HEK293T (cell line): ENCODE data around the gene DYNLRB2.

Experiments
- ARNT ChIP-seq: fragments of 450-650 bp; IDR thresholded peaks from 2 replicates; pipeline ENCODE4 v1.6.1; 2017; ENCODE audit warnings: mild to moderate bottlenecking
- BHLHE40 ChIP-seq: fragments of 450-650 bp; IDR thresholded peaks from 2 replicates; pipeline ENCODE4 v1.6.1; 2016; ENCODE audit warnings: mild to moderate bottlenecking, moderate library complexity, borderline replicate concordance
- FOXA1 ChIP-seq: fragments of 450-650 bp; IDR thresholded peaks from 2 replicates; pipeline ENCODE4 v1.6.1; 2016; ENCODE audit warnings: mild to moderate bottlenecking
- FOXK2 ChIP-seq: fragments of 450-650 bp; IDR thresholded peaks from 2 replicates; pipeline ENCODE4 v1.6.1; 2016; ENCODE audit warnings: mild to moderate bottlenecking
- FOXM1 ChIP-seq: fragments of 450-650 bp; IDR thresholded peaks from 2 replicates; pipeline ENCODE4 v1.6.1; 2017; ENCODE audit warnings: mild to moderate bottlenecking, borderline replicate concordance
- HDGF ChIP-seq: fragments of 450-650 bp; IDR thresholded peaks from 2 replicates; pipeline ENCODE4 v1.6.1; 2017; ENCODE audit warnings: antibody characterized with exemption, borderline replicate concordance
- L3MBTL2 ChIP-seq: fragments of 450-650 bp; conservative IDR thresholded peaks from 2 replicates; pipeline ENCODE4 v1.6.1; 2016; ENCODE audit warnings: mild to moderate bottlenecking
- LEF1 ChIP-seq: fragments of 450-650 bp; IDR thresholded peaks from 2 replicates; pipeline ENCODE4 v1.6.1; 2017; ENCODE audit warnings: mild to moderate bottlenecking, borderline replicate concordance
- PKNOX1 ChIP-seq: fragments of 450-650 bp; IDR thresholded peaks from 2 replicates; pipeline ENCODE4 v1.6.1; 2016
- SP1 ChIP-seq: fragments of 450-650 bp; IDR thresholded peaks from 2 replicates; pipeline ENCODE4 v1.6.1; 2017
- SUZ12 ChIP-seq: fragments of 450-650 bp; IDR thresholded peaks from 2 replicates; pipeline ENCODE4 v1.6.1; 2016; ENCODE audit warnings: mild to moderate bottlenecking
- TARDBP ChIP-seq: fragments of 450-650 bp; IDR thresholded peaks from 2 replicates; pipeline ENCODE4 v1.6.1; 2016

- TF ChIP-seq FOXM1, result no peak
- no peak for TF ChIP-seq SUZ12
- no peak for TF ChIP-seq TARDBP
- TF ChIP-seq BHLHE40, result no peak
- TF ChIP-seq PKNOX1, result no peak
- no peak for TF ChIP-seq SP1
- no peak for TF ChIP-seq ARNT
- no peak for TF ChIP-seq L3MBTL2
- no peak for TF ChIP-seq LEF1
- no peak for TF ChIP-seq FOXA1
- TF ChIP-seq HDGF, result no peak
- TF ChIP-seq FOXK2, result no peak
Measured at GRCh38 chr16:80554033-80554432, 13.2 kb downstream of the DYNLRB2 start.
